HG03432 (cell line): Measurements from ENCODE around the gene SLC24A4.

Experiments used
- ATAC-seq: cut with Tn5 transposase; IDR thresholded peaks from one replicate; pipeline ENCODE4 v1.9.1; 2021; ENCODE audit warnings: mild to moderate bottlenecking, moderate library complexity; ENCODE audit not compliant: unreplicated experiment

Gene SLC24A4

GRCh38 chr14:92493024-92493423, 170.1 kb downstream of the SLC24A4 start:
- ATAC-seq: no peak

- ATAC-seq: no peak
Observed at GRCh38 chr14:92493492-92493891, 170.5 kb downstream of the SLC24A4 start.

GRCh38 chr14:92494512-92494911, 171.5 kb downstream of the SLC24A4 start:
- ATAC-seq: no peak

GRCh38 chr14:92495027-92495426, 172.1 kb downstream of the SLC24A4 start:
- ATAC-seq: no peak

GRCh38 chr14:92496191-92496857, 173.4 kb downstream of the SLC24A4 start:
- ATAC-seq: no peak

GRCh38 chr14:92497391-92497790, 174.4 kb downstream of the SLC24A4 start:
- no peak for ATAC-seq

- ATAC-seq: no peak
Observed at GRCh38 chr14:92499234-92499633, 176.3 kb downstream of the SLC24A4 start.

GRCh38 chr14:92500491-92500941, 177.6 kb downstream of the SLC24A4 start:
- no peak for ATAC-seq

- ATAC-seq: no peak
Observed at GRCh38 chr14:92501891-92502351, 179.0 kb downstream of the SLC24A4 start.

GRCh38 chr14:92502541-92503286, 179.7 kb downstream of the SLC24A4 start:
- ATAC-seq: no peak

GRCh38 chr14:92503756-92504491, 181.0 kb downstream of the SLC24A4 start:
- ATAC-seq: no peak

- ATAC-seq: no peak
Observed at GRCh38 chr14:92505826-92506225, 182.9 kb downstream of the SLC24A4 start.

GRCh38 chr14:92506231-92506630, 183.3 kb downstream of the SLC24A4 start:
- no peak for ATAC-seq

- ATAC-seq: peak; percentile 69
Observed at GRCh38 chr14:92507174-92507768, 184.3 kb downstream of the SLC24A4 start.

GRCh38 chr14:92510972-92511371, 188.0 kb downstream of the SLC24A4 start:
- ATAC-seq: no peak

GRCh38 chr14:92511453-92512238, 188.7 kb downstream of the SLC24A4 start:
- ATAC-seq: no peak

- no peak for ATAC-seq
Observed at GRCh38 chr14:92512807-92513203, 189.8 kb downstream of the SLC24A4 start.

GRCh38 chr14:92513204-92513965, 190.4 kb downstream of the SLC24A4 start, which contains the start of gene RIN3:
Gene RIN3 (plus strand): TSS chr14:92513781. CDS start chr14:92513933, 152 bp downstream.
- ATAC-seq: peak; percentile 76
